ENCODE data around the gene CLIP4. TPM values are rescaled to one million over a fixed set of nuclear protein-coding genes. Genes with fewer than 3 reads are reported as not detected.

The CLIP4 gene
- total and polyA plus RNA-seq, 2 of the 4 experiments (the other 2 are of a cell fraction), result 29.7 to 66.3 TPM

- no TSS peak for BruUV-seq (replicated peaks)
- Histone ChIP-seq H3K9ac (ENCODE audit: low read depth, low read length) (no peak within 1 kb of the TSS), H4K20me1 (ENCODE audit: insufficient read depth, low read length) (no peaks in the 10 kb centered on the region), H2BK20ac (ENCODE audit: low read depth, low read length) (no peak within 1 kb of the TSS), H2AK9ac (replicated peaks; ENCODE audit: low read depth, low read length, poor library complexity) (no peak within 1 kb of the TSS), H3K36me3 (ENCODE audit: control insufficient read depth, insufficient read depth, low read length) (no peaks in the 10 kb centered on the region), H3K18ac (ENCODE audit: low read depth, low read length) (no peak within 1 kb of the TSS), H4K8ac (ENCODE audit: low read depth in 2 of 2, low read length in 2 of 2) (no peak within 1 kb of the TSS), H3K79me1 (ENCODE audit: low read depth in 1 of 2, low read length in 2 of 2) (no peaks in the 10 kb centered on the region), H2BK120ac (ENCODE audit: low read depth, low read length) (no peak within 1 kb of the TSS), H3K23ac (ENCODE audit: low read depth, low read length) (no peak within 1 kb of the TSS), H3K14ac (replicated peaks; ENCODE audit: low read depth, low read length) (no peak within 1 kb of the TSS), H3K56ac (ENCODE audit: extremely low read depth, insufficient read depth, low read length) (no peak within 1 kb of the TSS), H4K91ac (ENCODE audit: insufficient read depth, low read depth, low read length) (no peak within 1 kb of the TSS; the same call in 1 of the 2 replicates), H3K9me3 (ENCODE audit: control insufficient read depth, insufficient read depth, low read length) (peaks cover 3% of the 10 kb centered on the region; the same call in 1 of the 2 replicates), H3K4ac (ENCODE audit: low read depth, low read length) (no peak within 1 kb of the TSS), H3K27ac (ENCODE audit: insufficient read depth, low read length) (no peak within 1 kb of the TSS), H2AFZ (replicated peaks; ENCODE audit: low read length, poor library complexity) (no peak within 1 kb of the TSS), H3K27me3 (ENCODE audit: control insufficient read depth, insufficient read depth, low read length) (peaks cover 6% of the 10 kb centered on the region), H4K5ac (ENCODE audit: low read depth, low read length) (no peak within 1 kb of the TSS), H3K9me1 (ENCODE audit: insufficient read depth, low read length) (no peaks in the 10 kb centered on the region), H2BK15ac (ENCODE audit: low read depth, low read length) (no peak within 1 kb of the TSS), H2AK5ac (ENCODE audit: low read depth, low read length) (no peak within 1 kb of the TSS), H2BK5ac (ENCODE audit: low read depth, low read length, poor library complexity, severe bottlenecking) (no peak within 1 kb of the TSS), H3K4me1 (ENCODE audit: control insufficient read depth, insufficient read depth, low read length) (no peaks in the 10 kb centered on the region), H3K4me2 (ENCODE audit: low read depth, low read length) (no peak within 1 kb of the TSS), H3K4me3 (ENCODE audit: insufficient read depth, low read depth, low read length) (no peak within 1 kb of the TSS)
- TF ChIP-seq MAZ (IDR thresholded peaks at IDR 0.05; ENCODE audit: borderline replicate concordance, low read depth, low read length) (no peak), ELK1 (IDR thresholded peaks at IDR 0.05; ENCODE audit: borderline replicate concordance, low read depth, low read length) (no peak), RFX5 (IDR thresholded peaks at IDR 0.05; ENCODE audit: low read depth, low read length) (no peak), USF2 (IDR thresholded peaks at IDR 0.05; ENCODE audit: low read depth, low read length) (no peak), RAD21 (IDR thresholded peaks at IDR 0.05; ENCODE audit: low read length) (no peak), NFE2L2 (IDR thresholded peaks at IDR 0.05; ENCODE audit: low read depth, low read length) (no peak), CTCF (conservative IDR thresholded peaks at IDR 0.05; ENCODE audit: low read depth, low read length) (no peak), FOS (IDR thresholded peaks at IDR 0.05; ENCODE audit: low read depth, low read length) (no peak), RCOR1 (IDR thresholded peaks at IDR 0.05; ENCODE audit: insufficient replicate concordance, low read length) (no peak), CHD1 (IDR thresholded peaks at IDR 0.05; ENCODE audit: low read depth, low read length) (no peak), MXI1 (IDR thresholded peaks at IDR 0.05; ENCODE audit: borderline replicate concordance, low read depth, low read length) (no peak), POLR2A (IDR thresholded peaks at IDR 0.05; ENCODE audit: low read depth, low read length) (no peak)
- no peak for DNase-seq
- ChIA-PET POLR2A (ENCODE audit: unreplicated experiment) (no interaction called here), CTCF (no interaction called here)
- WGBS, 2 experiments (ENCODE audit: extremely low coverage in 2 of 2, insufficient read length in 1 of 2), result 80% methylated on average over 2 of the region's 8 CpGs; no CpG with 5 or more reads in 1 of the 2 experiments
- intact Hi-C loops (cut with micrococcal nuclease), result no loop called here
- dilution Hi-C loops (cut with HindIII; ENCODE audit: low sequenced_read_pairs, unreplicated experiment), result no loop called here
- no peak for ATAC-seq (ENCODE audit: low read depth)
- in situ Hi-C loops (cut with MboI; ENCODE audit: low sequenced_read_pairs), result no loop called here
Measured at GRCh38 chr2:29074411-29074810, 40.8 kb upstream of the CLIP4 start, which contains the start of gene PCARE. Gene PCARE, minus strand, starts transcription at chr2:29074523. Its CDS starts 262 bp downstream, at chr2:29074261.
